Transverse colon (tissue), 3 donors: ENCODE data around the gene PPP1CA.

ENCODE experiments used
- CTCF ChIP-seq, 5 experiments: fragments of 200-600 bp in 3 of 5; fragments of 450-650 bp in 2 of 5; sonication (generic) in 3 of 5; IDR thresholded peaks; 1 replicate in 2 of 5; 2 replicates in 3 of 5; pipeline ENCODE4 v1.5.1; 2016 to 2017; ENCODE audit warnings: antibody characterized with exemption in 5 of 5, inconsistent platforms in 3 of 5, mild to moderate bottlenecking in 2 of 5, moderate library complexity in 1 of 5
- POLR2A ChIP-seq: fragments of 450-650 bp; IDR thresholded peaks from one replicate; pipeline ENCODE4 v1.6.1; 2016; ENCODE audit warnings: antibody characterized with exemption, mild to moderate bottlenecking, moderate library complexity

- no peak for TF ChIP-seq CTCF (IDR thresholded peaks at IDR 0.05)
- no peak for TF ChIP-seq POLR2A
These were observed 7.0 kb upstream of the PPP1CA start for GRCh38 chr11:67408437-67409200.
